Measurements from ENCODE around the gene ANTKMT.

The ANTKMT gene

GRCh38 chr16:735982-736453, 15.1 kb downstream of the ANTKMT start:
- DNase-seq: no peak
- TF ChIP-seq, protein P1, sequence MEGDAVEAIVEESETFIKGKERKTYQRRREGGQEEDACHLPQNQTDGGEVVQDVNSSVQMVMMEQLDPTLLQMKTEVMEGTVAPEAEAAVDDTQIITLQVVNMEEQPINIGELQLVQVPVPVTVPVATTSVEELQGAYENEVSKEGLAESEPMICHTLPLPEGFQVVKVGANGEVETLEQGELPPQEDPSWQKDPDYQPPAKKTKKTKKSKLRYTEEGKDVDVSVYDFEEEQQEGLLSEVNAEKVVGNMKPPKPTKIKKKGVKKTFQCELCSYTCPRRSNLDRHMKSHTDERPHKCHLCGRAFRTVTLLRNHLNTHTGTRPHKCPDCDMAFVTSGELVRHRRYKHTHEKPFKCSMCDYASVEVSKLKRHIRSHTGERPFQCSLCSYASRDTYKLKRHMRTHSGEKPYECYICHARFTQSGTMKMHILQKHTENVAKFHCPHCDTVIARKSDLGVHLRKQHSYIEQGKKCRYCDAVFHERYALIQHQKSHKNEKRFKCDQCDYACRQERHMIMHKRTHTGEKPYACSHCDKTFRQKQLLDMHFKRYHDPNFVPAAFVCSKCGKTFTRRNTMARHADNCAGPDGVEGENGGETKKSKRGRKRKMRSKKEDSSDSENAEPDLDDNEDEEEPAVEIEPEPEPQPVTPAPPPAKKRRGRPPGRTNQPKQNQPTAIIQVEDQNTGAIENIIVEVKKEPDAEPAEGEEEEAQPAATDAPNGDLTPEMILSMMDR (IDR thresholded peaks at IDR 0.05; ENCODE audit: low read depth, low read length): no peak
- Histone ChIP-seq H3K4me3 (ENCODE audit: low read depth, low read length) (no peak overlapping the region), H3K4me1 (no peaks in the 10 kb centered on the region; the same call in 1 of the 2 replicates), H3K9me3 (no peaks in the 10 kb centered on the region), H3K36me3 (peaks cover 57% of the 10 kb centered on the region), H3K27me3 (no peaks in the 10 kb centered on the region)

- H3K9me3 ChIP-seq: no peaks in the 10 kb centered on the region
- no peaks in the 10 kb centered on the region; the same call in 1 of the 2 replicates for H3K4me1 ChIP-seq
- no peak for DNase-seq
- H3K36me3 ChIP-seq: peaks cover 50% of the 10 kb centered on the region
- TF ChIP-seq, protein P1 (IDR thresholded peaks at IDR 0.05; ENCODE audit: low read depth, low read length): no peak
- H3K27me3 ChIP-seq: no peaks in the 10 kb centered on the region
- no peak overlapping the region for H3K4me3 ChIP-seq (ENCODE audit: low read depth, low read length)
Observed at GRCh38 chr16:736936-737481, 16.1 kb downstream of the ANTKMT start.

DNA sequence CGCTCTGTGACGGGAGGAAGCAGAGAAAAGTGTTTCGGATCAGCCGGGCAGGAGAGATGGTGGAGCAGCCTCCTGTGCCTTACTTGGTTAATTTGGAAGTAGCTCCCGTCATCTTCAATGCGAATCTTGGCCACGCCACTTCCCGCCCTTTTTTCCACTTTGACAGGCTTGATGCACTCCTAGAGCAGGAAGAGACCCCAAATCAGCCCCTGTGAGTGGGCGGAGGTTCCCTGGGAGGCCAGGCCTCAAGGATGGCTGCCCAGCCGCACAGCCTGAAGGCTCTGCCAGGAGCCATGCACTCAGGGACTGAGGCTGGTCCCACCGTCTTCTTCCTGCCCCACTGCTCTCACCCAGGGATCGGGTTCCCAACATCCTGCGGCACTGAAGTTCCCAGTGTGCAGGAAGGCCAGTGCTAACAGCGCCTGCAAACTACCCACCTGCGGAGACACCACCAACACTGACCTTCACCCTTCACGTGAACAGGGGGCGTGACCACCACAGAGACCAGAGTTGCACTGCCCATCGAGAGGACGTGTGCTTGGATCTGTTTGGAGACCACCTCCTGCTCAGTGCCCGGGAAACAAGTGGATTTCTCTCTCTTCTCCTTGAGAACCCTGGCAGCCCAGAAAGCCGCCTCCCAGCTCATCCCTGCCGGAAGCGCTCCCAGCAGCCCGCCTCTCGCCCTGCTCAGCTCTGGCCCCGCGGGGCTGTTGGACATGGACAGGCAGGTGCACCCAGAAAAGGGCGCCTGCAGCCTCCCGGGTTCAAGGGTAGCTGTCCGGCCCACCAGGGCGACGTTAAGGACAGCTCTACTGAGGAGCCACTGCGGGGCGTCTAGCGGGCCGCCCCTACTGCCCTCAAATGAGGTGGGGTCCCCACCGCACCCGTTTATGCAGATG, 18.9 kb downstream of the ANTKMT start:
- Histone ChIP-seq H3K4me1 (no peaks in the 10 kb centered on the region; the same call in 1 of the 2 replicates), H3K27me3 (no peaks in the 10 kb centered on the region), H3K9me3 (no peaks in the 10 kb centered on the region), H3K36me3 (peaks cover 31% of the 10 kb centered on the region), H3K4me3 (ENCODE audit: low read depth, low read length) (peak overlapping the region; percentile 78)
- DNase-seq: peak; percentile 23
- TF ChIP-seq, protein P1 (IDR thresholded peaks at IDR 0.05; ENCODE audit: low read depth, low read length): no peak

GRCh38 chr16:740459-740763, 19.5 kb downstream of the ANTKMT start:
- H3K9me3 ChIP-seq: no peaks in the 10 kb centered on the region
- TF ChIP-seq, protein P1 (IDR thresholded peaks at IDR 0.05; ENCODE audit: low read depth, low read length): no peak

DNA sequence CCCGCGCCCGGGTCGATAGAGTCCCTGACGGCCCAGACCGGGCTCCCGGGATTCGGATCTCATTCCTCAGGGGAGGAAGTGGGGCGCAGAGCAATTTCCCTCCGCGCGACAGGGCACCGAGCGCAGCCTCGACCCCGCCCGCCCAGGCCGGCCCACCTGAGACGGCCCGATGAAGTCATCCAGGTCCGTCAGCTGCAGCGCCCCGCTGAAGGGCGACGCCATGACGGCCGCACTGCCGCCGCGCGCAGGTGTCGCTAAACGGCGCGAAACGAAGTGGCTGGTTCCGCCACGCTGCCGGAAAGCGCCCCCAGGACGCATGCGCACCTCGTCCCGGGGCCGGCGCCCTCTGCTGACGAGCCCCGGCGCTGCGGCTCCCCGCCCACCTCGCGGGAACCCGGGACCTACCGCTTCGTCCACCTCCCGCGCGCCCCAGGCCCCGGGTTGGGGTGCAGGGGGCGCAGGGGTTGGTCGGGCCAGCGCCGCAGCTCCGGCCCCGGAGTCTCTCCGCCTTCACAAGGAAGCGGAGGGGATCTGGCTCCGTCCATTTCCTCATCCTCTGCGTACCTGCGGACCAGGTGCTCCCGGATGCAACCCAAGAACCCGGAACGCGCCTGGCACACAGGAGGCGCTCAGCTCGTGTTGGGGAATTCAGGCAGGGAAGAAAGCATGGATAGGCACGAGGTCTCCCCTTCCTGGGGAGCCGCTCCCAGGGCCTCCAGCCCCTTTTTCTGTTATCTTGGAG, 20.0 kb downstream of the ANTKMT start, which contains the start of gene CIAO3:
TSS of gene CIAO3 (minus strand) at position 234 of the 742 bp plus-strand sequence. CDS start at position 222, 12 bp downstream.
- Histone ChIP-seq H3K36me3 (peaks cover 30% of the 10 kb centered on the region), H3K4me1 (no peaks in the 10 kb centered on the region; the same call in 1 of the 2 replicates), H3K27me3 (no peaks in the 10 kb centered on the region), H3K4me3 (ENCODE audit: low read depth, low read length) (peak within 1 kb of the TSS; percentile 78), H3K9me3 (no peaks in the 10 kb centered on the region)
- TF ChIP-seq, protein P1 (IDR thresholded peaks at IDR 0.05; ENCODE audit: low read depth, low read length): peak; percentile 69
- peak; percentile 93 for DNase-seq

More at GRCh38 chr16:740459-740763, 19.5 kb downstream of the ANTKMT start:
- Histone ChIP-seq H3K4me3 (ENCODE audit: low read depth, low read length) (peak overlapping the region; percentile 78), H3K4me1 (no peaks in the 10 kb centered on the region; the same call in 1 of the 2 replicates), H3K36me3 (peaks cover 31% of the 10 kb centered on the region), H3K27me3 (no peaks in the 10 kb centered on the region)
- peak; percentile 20 for DNase-seq

All from BE2C (cell line).